Left lung (tissue), 10 donors: ENCODE measurements around the gene FHOD3. TPM values are rescaled to one million over a fixed set of nuclear protein-coding genes. Genes with fewer than 3 reads are reported as not detected.

Source experiments
- ATAC-seq: fragments of 200-7000 bp; cut with Tn5 transposase; one replicate; pipeline ENCODE4 v1.9.1; 2020; ENCODE audit warnings: moderate library complexity
- DNase-seq, 4 donors: peaks; one replicate each; pipeline ENCODE4 v3.0.0-alpha.2; 2013 to 2020
- H3K27ac ChIP-seq, 2 donors: fragments of 200-600 bp; sonication (generic) in 1 of 2; one replicate each; pipeline versions ENCODE4 v1.5.0 to v1.8.0; 2020 to 2021
- H3K27me3 ChIP-seq, 2 donors: fragments of 200-600 bp; sonication (generic) in 1 of 2; one replicate each; pipeline versions ENCODE4 v1.5.0 to v1.8.0; 2020 to 2021
- H3K36me3 ChIP-seq, 2 donors: fragments of 200-600 bp; sonication (generic) in 1 of 2; one replicate each; pipeline versions ENCODE4 v1.5.0 to v1.8.0; 2020 to 2021
- H3K4me1 ChIP-seq, 2 donors: fragments of 200-600 bp; one replicate each; pipeline ENCODE4 v1.8.0; 2021
- H3K4me3 ChIP-seq, 2 donors: fragments of 200-600 bp; sonication (generic) in 1 of 2; one replicate each; pipeline versions ENCODE4 v1.5.0 to v1.8.0; 2020 to 2021; ENCODE audit warnings: mild to moderate bottlenecking in 1 of 2
- H3K9me3 ChIP-seq, 2 donors: fragments of 200-600 bp; sonication (generic) in 1 of 2; one replicate each; pipeline versions ENCODE4 v1.5.0 to v1.8.0; 2020 to 2021
- intact Hi-C, 2 donors: fragments of 100-400 bp; cut with DNase I; formaldehyde crosslinking; loops; one replicate each; pipeline versions ENCODE4 v1.11.2 to v1.14.2; 2022
- polyA plus RNA-seq, 6 donors: library from polyadenylated mRNA; unstranded; fragments of 120-200 nt; gene quantifications; one replicate each; pipeline ENCODE4 v1.2.1, GENCODE V29; 2013; ENCODE audit not compliant: insufficient read length in 6 of 6
- total RNA-seq, 2 donors: library from RNA; stranded (reverse); fragmentation: NEBNext Ultra II Directional; extraction: Animal tissue kit (Norgen Biotek cat#: 25700); gene quantifications; one replicate each; pipeline ENCODE4 v1.2.1, GENCODE V29; 2021
- TF ChIP-seq, protein P1 (sequence below), 2 donors: fragments of 200-600 bp; sonication (generic) in 1 of 2; IDR thresholded peaks; one replicate each; pipeline versions ENCODE4 v1.5.0 to v1.8.0; 2021; ENCODE audit warnings: antibody characterized with exemption in 2 of 2
- donor health status: DM: no; HTN: yes; CAD: no.
- donor health status: DM: no; HTN: no; CAD: no.

The FHOD3 gene
- total and polyA plus RNA-seq, 8 donors, result 0.55 to 2.9 (median 1.5) TPM

DNA sequence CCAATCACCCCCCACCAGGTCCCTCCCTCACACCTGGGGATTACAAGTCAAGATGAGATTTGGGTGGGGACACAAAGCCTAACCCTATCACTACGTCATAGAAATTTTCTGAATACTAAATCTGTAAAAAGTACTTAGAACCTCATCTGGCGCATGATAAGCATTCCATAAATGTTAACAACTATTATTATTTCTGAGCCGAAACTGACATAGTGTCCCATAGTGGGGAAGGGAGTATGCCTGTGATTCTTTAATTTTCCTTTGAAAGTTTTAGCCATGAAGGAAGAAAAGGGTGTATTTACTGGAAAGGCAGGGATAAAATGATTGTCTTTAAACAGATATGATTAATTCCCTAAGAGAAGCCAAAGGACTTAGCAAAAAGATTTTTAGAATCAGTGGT lies 71.4 kb downstream of the FHOD3 start:
- H3K27me3 ChIP-seq, result peaks cover 0 to 15% of the 10 kb centered on the region in 2 donors
- ATAC-seq (no peak), DNase-seq (no peak)
- no peaks in the 10 kb centered on the region for H3K4me1 ChIP-seq
- no peaks in the 10 kb centered on the region for H3K36me3 ChIP-seq
- H3K27ac ChIP-seq, result no peak overlapping the region
- H3K4me3 ChIP-seq, result no peak overlapping the region
- intact Hi-C loops, result no loop called here
- TF ChIP-seq, protein P1, sequence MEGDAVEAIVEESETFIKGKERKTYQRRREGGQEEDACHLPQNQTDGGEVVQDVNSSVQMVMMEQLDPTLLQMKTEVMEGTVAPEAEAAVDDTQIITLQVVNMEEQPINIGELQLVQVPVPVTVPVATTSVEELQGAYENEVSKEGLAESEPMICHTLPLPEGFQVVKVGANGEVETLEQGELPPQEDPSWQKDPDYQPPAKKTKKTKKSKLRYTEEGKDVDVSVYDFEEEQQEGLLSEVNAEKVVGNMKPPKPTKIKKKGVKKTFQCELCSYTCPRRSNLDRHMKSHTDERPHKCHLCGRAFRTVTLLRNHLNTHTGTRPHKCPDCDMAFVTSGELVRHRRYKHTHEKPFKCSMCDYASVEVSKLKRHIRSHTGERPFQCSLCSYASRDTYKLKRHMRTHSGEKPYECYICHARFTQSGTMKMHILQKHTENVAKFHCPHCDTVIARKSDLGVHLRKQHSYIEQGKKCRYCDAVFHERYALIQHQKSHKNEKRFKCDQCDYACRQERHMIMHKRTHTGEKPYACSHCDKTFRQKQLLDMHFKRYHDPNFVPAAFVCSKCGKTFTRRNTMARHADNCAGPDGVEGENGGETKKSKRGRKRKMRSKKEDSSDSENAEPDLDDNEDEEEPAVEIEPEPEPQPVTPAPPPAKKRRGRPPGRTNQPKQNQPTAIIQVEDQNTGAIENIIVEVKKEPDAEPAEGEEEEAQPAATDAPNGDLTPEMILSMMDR (IDR thresholded peaks at IDR 0.05), result no peak
- H3K9me3 ChIP-seq, result no peaks in the 10 kb centered on the region

DNA sequence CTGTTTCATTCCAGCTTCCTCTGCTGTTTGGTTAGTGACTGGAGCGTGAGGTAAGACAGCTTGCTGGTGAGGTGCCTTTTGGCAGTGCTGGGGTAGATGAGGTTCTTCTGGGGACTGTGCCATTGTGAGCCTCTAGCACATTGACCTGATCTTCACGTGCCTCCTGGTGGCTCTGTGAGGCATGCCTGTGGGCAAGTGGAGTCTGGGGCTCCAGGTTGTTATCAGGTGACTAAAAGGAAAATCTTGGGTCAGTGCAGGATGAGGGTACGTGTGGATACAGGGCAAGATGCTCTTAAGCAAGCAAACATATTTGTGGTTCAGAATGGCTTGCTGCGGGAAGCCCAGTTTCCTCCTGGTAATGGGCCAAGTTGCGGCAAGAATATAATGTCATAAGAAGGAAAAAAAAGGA lies 75.4 kb downstream of the FHOD3 start:
- peaks cover 0 to 19% of the 10 kb centered on the region in 2 donors for H3K27me3 ChIP-seq
- no peaks in the 10 kb centered on the region for H3K9me3 ChIP-seq
- DNase-seq, result no peak
- intact Hi-C loops, result no loop called here
- no peaks in the 10 kb centered on the region for H3K36me3 ChIP-seq
- H3K27ac ChIP-seq, result no peak overlapping the region
- H3K4me3 ChIP-seq, result no peak overlapping the region
- TF ChIP-seq, protein P1 (IDR thresholded peaks at IDR 0.05), result no peak
- no peak for ATAC-seq
- H3K4me1 ChIP-seq, result no peaks in the 10 kb centered on the region

DNA sequence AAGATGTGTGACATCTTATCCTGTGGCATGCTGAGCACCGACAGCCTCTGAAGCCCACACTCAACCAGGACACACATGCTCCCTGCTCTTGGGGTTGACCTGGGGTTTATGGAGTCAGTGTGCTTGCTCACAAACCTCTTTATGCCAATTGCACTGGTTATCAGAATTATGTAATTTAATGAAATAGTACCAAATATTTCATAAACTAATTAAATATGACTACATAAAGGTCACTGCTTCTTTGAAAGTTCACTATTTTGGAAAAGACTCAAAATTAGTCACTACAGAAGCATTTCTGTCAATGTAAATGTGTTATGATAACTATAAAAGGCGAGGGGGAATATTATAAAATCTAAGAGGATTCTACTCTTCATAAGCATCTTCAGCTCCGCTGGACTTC lies 76.7 kb downstream of the FHOD3 start:
- no peak for DNase-seq
- ATAC-seq, result no peak
- Histone ChIP-seq H3K27me3 (peaks cover 0 to 19% of the 10 kb centered on the region in 2 donors), H3K4me1 (no peaks in the 10 kb centered on the region), H3K4me3 (no peak overlapping the region), H3K36me3 (no peaks in the 10 kb centered on the region), H3K27ac (no peak overlapping the region), H3K9me3 (no peaks in the 10 kb centered on the region)
- intact Hi-C loops, result no loop called here
- TF ChIP-seq, protein P1 (IDR thresholded peaks at IDR 0.05), result no peak

DNA sequence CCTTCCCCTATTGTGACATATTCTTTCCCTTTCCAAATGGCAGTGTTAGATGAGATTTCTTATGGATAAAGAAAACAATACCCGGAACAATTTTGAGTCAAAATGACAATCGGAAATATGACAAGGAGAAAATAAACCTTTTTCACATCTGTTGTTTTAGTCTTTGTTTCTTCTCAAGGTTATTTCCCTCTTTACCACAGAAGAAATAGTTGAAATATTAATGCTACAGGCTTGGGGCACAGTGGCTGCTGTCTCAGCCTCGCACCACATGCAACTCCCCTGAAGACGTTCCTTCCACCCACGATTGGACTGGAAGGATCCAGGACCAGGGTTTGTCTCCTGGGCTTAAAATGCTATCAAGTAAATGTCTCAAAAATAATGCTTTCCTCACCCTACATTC lies 77.6 kb downstream of the FHOD3 start:
- Histone ChIP-seq H3K4me1 (no peaks in the 10 kb centered on the region), H3K9me3 (no peaks in the 10 kb centered on the region), H3K36me3 (no peaks in the 10 kb centered on the region), H3K27me3 (peaks cover 0 to 16% of the 10 kb centered on the region in 2 donors), H3K27ac (no peak overlapping the region), H3K4me3 (no peak overlapping the region)
- ATAC-seq, result no peak
- TF ChIP-seq, protein P1 (IDR thresholded peaks at IDR 0.05), result no peak
- no peak for DNase-seq
- intact Hi-C loops, result no loop called here

DNA sequence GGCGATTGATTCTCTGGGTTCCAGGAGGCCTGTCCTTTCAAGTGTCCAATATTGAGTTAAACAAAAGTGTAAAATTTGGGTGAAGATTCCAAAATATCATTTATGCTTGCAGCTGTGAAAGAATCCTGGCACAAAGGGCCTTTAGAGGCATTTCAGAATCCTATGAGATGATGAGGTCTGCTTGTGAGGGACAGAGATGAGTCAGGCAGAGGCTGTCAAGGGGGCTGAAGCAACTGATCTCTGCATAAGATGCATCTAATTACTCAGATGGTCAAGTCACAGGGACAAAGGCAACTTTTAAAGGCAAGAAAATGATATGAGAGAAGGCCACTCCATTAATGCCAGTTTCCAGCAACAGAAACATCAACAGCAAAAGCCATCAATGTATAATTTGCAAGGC lies 78.8 kb downstream of the FHOD3 start:
- TF ChIP-seq, protein P1 (IDR thresholded peaks at IDR 0.05), result no peak
- Histone ChIP-seq H3K36me3 (no peaks in the 10 kb centered on the region), H3K4me3 (no peak overlapping the region), H3K27ac (no peak overlapping the region), H3K27me3 (peaks cover 0 to 15% of the 10 kb centered on the region in 2 donors), H3K4me1 (no peaks in the 10 kb centered on the region), H3K9me3 (no peaks in the 10 kb centered on the region)
- intact Hi-C loops, result no loop called here
- ATAC-seq, result no peak
- DNase-seq, result no peak
